ENCODE data around the gene SYCE3.

Gene SYCE3

DNA sequence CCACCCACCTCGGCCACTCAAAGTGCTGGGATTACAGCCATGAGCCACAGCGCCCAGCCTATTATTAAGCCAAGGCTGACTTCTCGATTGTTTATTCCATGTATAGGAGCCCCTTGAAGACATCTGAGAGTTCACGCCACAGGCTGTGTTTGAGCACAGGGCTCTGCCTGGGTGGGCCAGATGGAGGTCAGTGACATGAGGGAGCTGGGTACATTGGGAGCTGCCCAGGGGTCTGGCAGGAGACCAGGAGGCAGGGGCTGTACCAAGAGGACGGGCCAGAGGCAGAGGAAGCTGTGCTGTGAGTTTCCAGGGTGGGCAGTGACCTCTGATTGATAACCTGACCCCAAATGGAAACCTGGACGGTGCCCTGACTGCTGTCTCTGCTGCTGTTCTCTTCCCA, 60.6 kb downstream of the SYCE3 start:
- no peak for DNase-seq (ENCODE audit: low read depth in 2 of 2)

All from stimulated activated CD4-positive, alpha-beta T cell treated with anti-CD3 and anti-CD28 coated beads, Interleukin-15, amount 100 ng/mL, for 48 hours (primary cell).